WTC11 (cell line): Measurements from ENCODE around the gene DEFB113. TPM values are rescaled to one million over a fixed set of nuclear protein-coding genes. Genes with fewer than 3 reads are reported as not detected.

ENCODE experiments used
- ATAC-seq: fragments of 200-7000 bp; cut with Tn5 transposase; 2 replicates; pipeline ENCODE4 v1.10.0; 2021; ENCODE audit warnings: mild to moderate bottlenecking, moderate library complexity
- CTCF ChIA-PET: fragments of 300-600 bp; sonication (Branson Sonifier 250); formaldehyde crosslinking; loops from one replicate; lab custom pipeline; 2021; ENCODE audit warnings: antibody characterized with exemption; lab: Charles Lee
- POLR2A ChIA-PET: fragments of 350-600 bp; sonication (Branson Sonifier 250); formaldehyde crosslinking; loops from one replicate; lab custom pipeline; 2021; ENCODE audit warnings: antibody characterized with exemption; lab: Charles Lee
- DNase-seq: peaks from one replicate; pipeline ENCODE4 v3.0.0; 2021; ENCODE audit warnings: low spot score
- H3K27ac Mint-ChIP-seq: 2 replicates; pipeline ENCODE4 v1.8.0; 2021; ENCODE audit warnings: mixed read lengths
- H3K27me3 Mint-ChIP-seq: 2 replicates; pipeline ENCODE4 v1.8.0; 2021; ENCODE audit warnings: low read depth, mild to moderate bottlenecking, moderate library complexity, mixed read lengths
- H3K36me3 Mint-ChIP-seq: 2 replicates; pipeline ENCODE4 v1.8.0; 2021; ENCODE audit warnings: mixed read lengths
- H3K4me1 Mint-ChIP-seq: 2 replicates; pipeline ENCODE4 v1.8.0; 2022; ENCODE audit warnings: mixed read lengths
- H3K4me3 Mint-ChIP-seq: 2 replicates; pipeline ENCODE4 v1.8.0; 2021; ENCODE audit warnings: mild to moderate bottlenecking, moderate library complexity, mixed read lengths
- H3K9me3 Mint-ChIP-seq: 2 replicates; pipeline ENCODE4 v1.8.0; 2021; ENCODE audit warnings: mixed read lengths
- ARID4B ChIP-seq: sonication (generic); formaldehyde crosslinking; IDR thresholded peaks from 2 replicates; pipeline ENCODE4 v1.8.0; 2023; ENCODE audit warnings: missing genetic modification reagents, mild to moderate bottlenecking, borderline replicate concordance
- ATF2 ChIP-seq: sonication (generic); formaldehyde crosslinking; IDR thresholded peaks from 2 replicates; pipeline ENCODE4 v1.8.1; 2022; ENCODE audit warnings: low read depth, missing genetic modification reagents, borderline replicate concordance
- ATF6 ChIP-seq: sonication (generic); formaldehyde crosslinking; IDR thresholded peaks from 2 replicates; pipeline ENCODE4 v1.8.1; 2023; ENCODE audit warnings: mild to moderate bottlenecking, missing genetic modification reagents
- CREM ChIP-seq: sonication (generic); formaldehyde crosslinking; IDR thresholded peaks from 2 replicates; pipeline ENCODE4 v1.8.1; 2022; ENCODE audit warnings: mild to moderate bottlenecking, missing genetic modification reagents, moderate library complexity
- E2F1 ChIP-seq: sonication (generic); formaldehyde crosslinking; IDR thresholded peaks from 2 replicates; pipeline ENCODE4 v1.8.0; 2022; ENCODE audit warnings: mild to moderate bottlenecking, missing genetic modification reagents
- ELF4 ChIP-seq: sonication (generic); formaldehyde crosslinking; IDR thresholded peaks from 2 replicates; pipeline ENCODE4 v1.8.1; 2022; ENCODE audit warnings: low read depth, mild to moderate bottlenecking, moderate library complexity, missing genetic modification reagents
- ETV6 ChIP-seq: sonication (generic); formaldehyde crosslinking; IDR thresholded peaks from 2 replicates; pipeline ENCODE4 v1.8.1; 2022; ENCODE audit warnings: mild to moderate bottlenecking, missing genetic modification reagents
- FOXK1 ChIP-seq: sonication (generic); formaldehyde crosslinking; IDR thresholded peaks from 2 replicates; pipeline ENCODE4 v1.8.0; 2022; ENCODE audit warnings: mild to moderate bottlenecking, moderate library complexity, missing genetic modification reagents
- GRHL2 ChIP-seq: fragments of 250-450 bp; sonication (Bioruptor Pico); IDR thresholded peaks from 2 replicates; pipeline ENCODE4 v1.8.0; 2022; ENCODE audit warnings: mild to moderate bottlenecking, moderate library complexity; ENCODE audit not compliant: insufficient replicate concordance, severe bottlenecking
- HMGXB4 ChIP-seq: sonication (generic); formaldehyde crosslinking; IDR thresholded peaks from 2 replicates; pipeline ENCODE4 v1.8.1; 2023; ENCODE audit warnings: mild to moderate bottlenecking, moderate library complexity, missing genetic modification reagents
- MLX ChIP-seq: sonication (generic); formaldehyde crosslinking; IDR thresholded peaks from 2 replicates; pipeline ENCODE4 v1.8.1; 2023; ENCODE audit warnings: mild to moderate bottlenecking, missing genetic modification reagents, moderate library complexity
- NR2C2 ChIP-seq: sonication (generic); formaldehyde crosslinking; IDR thresholded peaks from 2 replicates; pipeline ENCODE4 v1.8.0; 2022; ENCODE audit warnings: mild to moderate bottlenecking, missing genetic modification reagents
- OVOL2 ChIP-seq: fragments of 250-450 bp; sonication (Bioruptor Pico); IDR thresholded peaks from 2 replicates; pipeline ENCODE4 v1.9.0; 2021; ENCODE audit warnings: mild to moderate bottlenecking, borderline replicate concordance
- RORB ChIP-seq: fragments of 250-450 bp; sonication (Bioruptor Pico); IDR thresholded peaks from 2 replicates; pipeline ENCODE4 v1.9.0; 2021; ENCODE audit warnings: mild to moderate bottlenecking
- TEAD4 ChIP-seq: sonication (generic); formaldehyde crosslinking; IDR thresholded peaks from 2 replicates; pipeline ENCODE4 v1.8.0; 2022; ENCODE audit warnings: mild to moderate bottlenecking, missing genetic modification reagents
- USF2 ChIP-seq: sonication (generic); formaldehyde crosslinking; IDR thresholded peaks from 2 replicates; pipeline ENCODE4 v1.8.1; 2023; ENCODE audit warnings: mild to moderate bottlenecking, missing genetic modification reagents, moderate library complexity
- ZNF671 ChIP-seq: fragments of 250-450 bp; sonication (Bioruptor Pico); IDR thresholded peaks from 2 replicates; pipeline ENCODE4 v1.8.0; 2021; ENCODE audit warnings: mild to moderate bottlenecking
- total RNA-seq: library from RNA; stranded (reverse); gene quantifications from 3 replicates; pipeline ENCODE4 v1.2.3, GENCODE V29; 2021

The DEFB113 gene
- total RNA-seq, 1 experiment from 2014 or later: not detected

- Mint-ChIP-seq H3K27ac (no peak overlapping the region), H3K4me3 (no peak overlapping the region), H3K9me3 (no peaks in the 10 kb centered on the region), H3K4me1 (peaks cover 55% of the 10 kb centered on the region), H3K36me3 (no peaks in the 10 kb centered on the region), H3K27me3 (no peaks in the 10 kb centered on the region)
- TF ChIP-seq RORB (CRISPR knock-in tag) (no peak), ETV6 (CRISPR knock-in tag) (no peak), E2F1 (CRISPR knock-in tag) (no peak), ATF6 (no peak), ZNF671 (CRISPR knock-in tag) (no peak), OVOL2 (CRISPR knock-in tag) (no peak), NR2C2 (CRISPR knock-in tag) (no peak), HMGXB4 (CRISPR knock-in tag) (no peak), ATF2 (CRISPR knock-in tag) (no peak)
- POLR2A ChIA-PET: interaction anchor here (0.6 kb wide), 2 partner anchors 63 to 1624 kb away, joined by 3 read pairs; no protein-coding TSS in a partner anchor
- ATAC-seq: no peak
- DNase-seq: no peak
- CTCF ChIA-PET: interaction anchor here (2.7 kb wide), 1 partner anchor 111 kb away, joined by 11 read pairs; no protein-coding TSS in a partner anchor
Measured at GRCh38 chr6:49919935-49920644, 49.3 kb downstream of the DEFB113 start.

GRCh38 chr6:49919261-49919660 lies 50.2 kb downstream of the DEFB113 start:
- Mint-ChIP-seq H3K4me3 (no peak overlapping the region), H3K27me3 (no peaks in the 10 kb centered on the region), H3K4me1 (peaks cover 63% of the 10 kb centered on the region), H3K27ac (no peak overlapping the region), H3K9me3 (no peaks in the 10 kb centered on the region), H3K36me3 (no peaks in the 10 kb centered on the region)
- ATAC-seq: no peak
- DNase-seq: no peak
- CTCF ChIA-PET: interaction anchor here (1.0 to 2.7 kb wide), 3 partner anchors 27 to 112 kb away, joined by 4 to 11 read pairs (median 5); no protein-coding TSS in a partner anchor
- POLR2A ChIA-PET: no interaction called here
- no peak for TF ChIP-seq ELF4 (CRISPR knock-in tag)
- no peak for TF ChIP-seq MLX (CRISPR knock-in tag)
- no peak for TF ChIP-seq GRHL2 (CRISPR knock-in tag)
- no peak for TF ChIP-seq ARID4B (CRISPR knock-in tag)
- no peak for TF ChIP-seq TEAD4
- no peak for TF ChIP-seq CREM (CRISPR knock-in tag)
- TF ChIP-seq FOXK1 (CRISPR knock-in tag): no peak
- TF ChIP-seq ATF2 (CRISPR knock-in tag): no peak
- TF ChIP-seq USF2 (CRISPR knock-in tag): no peak
